ENCODE results near the gene TTLL4. TPM values are rescaled to one million over a fixed set of nuclear protein-coding genes. Genes with fewer than 3 reads are reported as not detected.

Gene TTLL4
- total RNA-seq, 2 experiments from 2014 or later = 38.2 to 68.0 TPM

DNA sequence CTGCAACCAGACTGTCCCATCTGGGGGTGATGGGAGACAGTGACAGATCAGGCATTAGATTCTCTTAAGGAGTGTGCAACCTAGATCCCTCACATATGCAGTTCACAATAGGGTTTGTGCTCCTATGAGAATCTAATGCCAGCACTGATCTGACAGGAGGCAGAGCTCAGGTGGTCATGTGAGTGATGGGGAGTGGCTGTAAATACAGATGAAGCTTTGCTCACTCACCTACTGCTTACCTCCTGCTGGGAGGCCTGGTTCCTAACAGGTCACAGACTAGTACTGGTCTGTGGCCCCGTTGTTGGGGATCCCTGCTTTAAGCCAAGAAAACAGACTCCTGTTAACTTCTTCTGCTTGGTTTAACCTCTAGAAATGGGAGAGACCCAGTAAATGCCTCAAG lies 74.5 kb downstream of the TTLL4 start:
- Histone ChIP-seq H3K9me2 (ENCODE audit: insufficient read depth, low read length) (no peaks in the 10 kb centered on the region), H4K20me1 (ENCODE audit: insufficient read depth, low read length) (no peaks in the 10 kb centered on the region), H2AFZ (ENCODE audit: low read length) (no peak overlapping the region), H3K27ac (ENCODE audit: low read depth, low read length, poor library complexity, severe bottlenecking) (no peak overlapping the region), H3K9me3 (ENCODE audit: low read length) (no peaks in the 10 kb centered on the region), H3K4me2 (ENCODE audit: low read length) (no peak overlapping the region), H3K4me1 (ENCODE audit: insufficient read depth, low read length, poor library complexity, severe bottlenecking) (no peaks in the 10 kb centered on the region), H3K4me3 (ENCODE audit: low read depth, low read length, poor library complexity, severe bottlenecking) (no peak overlapping the region), H3K36me3 (ENCODE audit: insufficient read depth, low read length) (no peaks in the 10 kb centered on the region), H3K79me2 (ENCODE audit: insufficient read depth, low read depth, low read length) (no peaks in the 10 kb centered on the region)
- no peak for TF ChIP-seq EZH2phosphoT487 (IDR thresholded peaks at IDR 0.05; ENCODE audit: borderline replicate concordance, low read depth, low read length)
- TF ChIP-seq, protein P1, sequence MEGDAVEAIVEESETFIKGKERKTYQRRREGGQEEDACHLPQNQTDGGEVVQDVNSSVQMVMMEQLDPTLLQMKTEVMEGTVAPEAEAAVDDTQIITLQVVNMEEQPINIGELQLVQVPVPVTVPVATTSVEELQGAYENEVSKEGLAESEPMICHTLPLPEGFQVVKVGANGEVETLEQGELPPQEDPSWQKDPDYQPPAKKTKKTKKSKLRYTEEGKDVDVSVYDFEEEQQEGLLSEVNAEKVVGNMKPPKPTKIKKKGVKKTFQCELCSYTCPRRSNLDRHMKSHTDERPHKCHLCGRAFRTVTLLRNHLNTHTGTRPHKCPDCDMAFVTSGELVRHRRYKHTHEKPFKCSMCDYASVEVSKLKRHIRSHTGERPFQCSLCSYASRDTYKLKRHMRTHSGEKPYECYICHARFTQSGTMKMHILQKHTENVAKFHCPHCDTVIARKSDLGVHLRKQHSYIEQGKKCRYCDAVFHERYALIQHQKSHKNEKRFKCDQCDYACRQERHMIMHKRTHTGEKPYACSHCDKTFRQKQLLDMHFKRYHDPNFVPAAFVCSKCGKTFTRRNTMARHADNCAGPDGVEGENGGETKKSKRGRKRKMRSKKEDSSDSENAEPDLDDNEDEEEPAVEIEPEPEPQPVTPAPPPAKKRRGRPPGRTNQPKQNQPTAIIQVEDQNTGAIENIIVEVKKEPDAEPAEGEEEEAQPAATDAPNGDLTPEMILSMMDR (conservative IDR thresholded peaks at IDR 0.05; ENCODE audit: low read length) = no peak
- ChIA-PET CTCF (ENCODE audit: unreplicated experiment) (no interaction called here), POLR2A (no interaction called here)
- no peak for DNase-seq (ENCODE audit: low spot score)
- no TSS peak for BruUV-seq (replicated peaks)
- intact Hi-C loops (cut with micrococcal nuclease; ENCODE audit: unreplicated experiment) = no loop called here

DNA sequence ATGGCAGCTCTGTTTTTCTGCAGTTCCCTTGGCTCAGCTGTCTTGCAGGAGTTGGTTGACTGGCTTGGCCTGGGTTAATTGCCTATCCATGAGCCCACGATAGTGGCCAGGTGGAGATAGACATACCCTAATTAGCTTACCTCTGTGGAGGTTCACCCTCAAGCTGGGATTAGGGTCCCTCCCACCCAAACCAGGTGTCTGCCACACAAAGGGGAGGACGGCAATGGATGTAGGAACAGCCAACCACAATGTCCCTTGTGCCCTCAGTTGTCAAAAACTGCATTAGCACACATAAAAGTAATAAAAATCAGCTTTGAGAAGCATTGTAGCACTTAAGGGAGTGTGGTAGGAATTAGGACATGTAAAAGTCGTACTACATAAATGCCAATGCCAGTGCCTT lies 75.5 kb downstream of the TTLL4 start:
- no peaks in the 10 kb centered on the region for H3K4me1 ChIP-seq (ENCODE audit: insufficient read depth, low read length, poor library complexity, severe bottlenecking)
- H4K20me1 ChIP-seq (ENCODE audit: insufficient read depth, low read length) = no peaks in the 10 kb centered on the region
- no peaks in the 10 kb centered on the region for H3K36me3 ChIP-seq (ENCODE audit: insufficient read depth, low read length)
- H3K4me2 ChIP-seq (ENCODE audit: low read length) = no peak overlapping the region
- POLR2A ChIA-PET = no interaction called here
- H3K9me2 ChIP-seq (ENCODE audit: insufficient read depth, low read length) = no peaks in the 10 kb centered on the region
- no peak for DNase-seq (ENCODE audit: low spot score)
- no TSS peak for BruUV-seq (replicated peaks)
- H3K79me2 ChIP-seq (ENCODE audit: insufficient read depth, low read depth, low read length) = no peaks in the 10 kb centered on the region
- CTCF ChIA-PET (ENCODE audit: unreplicated experiment) = no interaction called here
- no peak overlapping the region for H3K27ac ChIP-seq (ENCODE audit: low read depth, low read length, poor library complexity, severe bottlenecking)
- H3K9me3 ChIP-seq (ENCODE audit: low read length) = no peaks in the 10 kb centered on the region
- TF ChIP-seq, protein P1 (conservative IDR thresholded peaks at IDR 0.05; ENCODE audit: low read length) = no peak
- no peak for TF ChIP-seq EZH2phosphoT487 (IDR thresholded peaks at IDR 0.05; ENCODE audit: borderline replicate concordance, low read depth, low read length)
- intact Hi-C loops (cut with micrococcal nuclease; ENCODE audit: unreplicated experiment) = no loop called here
- H2AFZ ChIP-seq (ENCODE audit: low read length) = no peak overlapping the region
- H3K4me3 ChIP-seq (ENCODE audit: low read depth, low read length, poor library complexity, severe bottlenecking) = no peak overlapping the region

DNA sequence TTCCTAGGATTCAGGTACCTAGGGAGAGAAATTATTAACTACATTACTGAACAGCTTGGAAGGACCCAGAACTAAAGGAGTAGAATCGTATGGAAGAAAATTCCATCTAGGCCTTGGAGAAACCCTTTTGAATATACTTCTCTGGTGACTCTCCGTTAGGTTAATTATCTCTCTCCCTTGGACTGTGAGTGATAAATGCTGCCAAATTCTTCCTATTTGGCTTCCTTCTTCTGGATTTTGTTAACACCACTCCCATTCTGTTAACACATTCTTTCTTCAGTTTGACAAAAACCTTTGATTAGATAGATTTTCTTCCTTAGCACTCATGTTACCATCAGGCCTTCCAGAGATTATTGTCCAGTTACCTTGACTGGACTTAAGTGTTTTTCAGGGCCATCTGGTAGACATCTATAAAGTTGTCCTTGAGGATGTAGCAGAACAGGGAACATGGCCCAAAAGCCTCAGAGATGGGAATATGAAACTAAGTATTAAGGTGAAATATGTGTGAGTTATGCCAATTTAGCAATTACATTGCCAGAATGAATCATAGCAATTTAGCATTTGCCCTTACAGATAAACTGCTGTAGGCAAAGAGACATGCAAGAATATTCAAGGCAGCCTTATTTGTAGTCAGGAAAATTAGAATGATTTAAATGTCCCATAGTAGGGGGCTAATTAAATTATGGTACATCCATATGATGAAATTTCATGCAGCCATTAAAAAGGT lies 78.1 kb downstream of the TTLL4 start:
- H3K9me3 ChIP-seq (ENCODE audit: low read length) = no peaks in the 10 kb centered on the region
- H3K9me2 ChIP-seq (ENCODE audit: insufficient read depth, low read length) = no peaks in the 10 kb centered on the region
- H3K36me3 ChIP-seq (ENCODE audit: insufficient read depth, low read length) = no peaks in the 10 kb centered on the region
- TF ChIP-seq EZH2phosphoT487 (IDR thresholded peaks at IDR 0.05; ENCODE audit: borderline replicate concordance, low read depth, low read length) = no peak
- TF ChIP-seq, protein P1 (conservative IDR thresholded peaks at IDR 0.05; ENCODE audit: low read length) = no peak
- H3K4me3 ChIP-seq (ENCODE audit: low read depth, low read length, poor library complexity, severe bottlenecking) = no peak overlapping the region
- ChIA-PET CTCF (ENCODE audit: unreplicated experiment) (no interaction called here), POLR2A (interaction anchor here (0.5 kb wide), 1 partner anchor 365 kb away, joined by 3 read pairs; no protein-coding TSS in a partner anchor)
- intact Hi-C loops (cut with micrococcal nuclease; ENCODE audit: unreplicated experiment) = no loop called here
- no TSS peak for BruUV-seq (replicated peaks)
- H3K4me1 ChIP-seq (ENCODE audit: insufficient read depth, low read length, poor library complexity, severe bottlenecking) = no peaks in the 10 kb centered on the region
- no peak overlapping the region for H3K4me2 ChIP-seq (ENCODE audit: low read length)
- H3K79me2 ChIP-seq (ENCODE audit: insufficient read depth, low read depth, low read length) = no peaks in the 10 kb centered on the region
- H2AFZ ChIP-seq (ENCODE audit: low read length) = no peak overlapping the region
- no peak for DNase-seq (ENCODE audit: low spot score)
- H4K20me1 ChIP-seq (ENCODE audit: insufficient read depth, low read length) = no peaks in the 10 kb centered on the region
- H3K27ac ChIP-seq (ENCODE audit: low read depth, low read length, poor library complexity, severe bottlenecking) = no peak overlapping the region

Data from OCI-LY7 (cell line).